Measurements from ENCODE around the gene TRAPPC3. TPM values are rescaled to one million over a fixed set of nuclear protein-coding genes. Genes with fewer than 3 reads are reported as not detected.
"Not testable (repeated sequence)": the region's sequence is repeated elsewhere in the genome, so short reads cannot be mapped to it uniquely, and the experiment has no call there.

TRAPPC3 gene
- total RNA-seq, 1 donor from 2014 or later: 52.1 TPM

- H3K4me3 ChIP-seq: peak overlapping the region; percentile 39 to 56
- no peak for DNase-seq (ENCODE audit: extremely low spot score in 2 of 2)
- intact Hi-C loops (cut with DNase I): no loop called here
- no peaks in the 10 kb centered on the region for H3K9me3 ChIP-seq
- no peaks in the 10 kb centered on the region for H3K27me3 ChIP-seq
- no peak for TF ChIP-seq POLR2A (IDR thresholded peaks at IDR 0.05)
- TF ChIP-seq POLR2AphosphoS5 (IDR thresholded peaks at IDR 0.05; ENCODE audit: insufficient read depth in 1 of 2, low read depth in 1 of 2): peak in 1 of 2 donors; percentile 73
- no peak for TF ChIP-seq CTCF (IDR thresholded peaks at IDR 0.05)
- peaks cover 81% of the 10 kb centered on the region for H3K4me1 ChIP-seq
- H3K36me3 ChIP-seq: no peaks in the 10 kb centered on the region
- peak overlapping the region; percentile 90 for H3K27ac ChIP-seq
Observed at GRCh38 chr1:36160949-36161485, 11.7 kb upstream of the TRAPPC3 start.

GRCh38 chr1:36160388-36160948, 11.2 kb upstream of the TRAPPC3 start:
- H3K9me3 ChIP-seq: no peaks in the 10 kb centered on the region
- H3K4me1 ChIP-seq: peaks cover 76% of the 10 kb centered on the region
- no peaks in the 10 kb centered on the region for H3K36me3 ChIP-seq
- DNase-seq (ENCODE audit: extremely low spot score in 2 of 2): no peak
- no peaks in the 10 kb centered on the region for H3K27me3 ChIP-seq
- H3K4me3 ChIP-seq: peak overlapping the region; percentile 39 to 56
- TF ChIP-seq POLR2AphosphoS5 (IDR thresholded peaks at IDR 0.05; ENCODE audit: insufficient read depth in 1 of 2, low read depth in 1 of 2) (no peak), POLR2A (IDR thresholded peaks at IDR 0.05) (no peak), CTCF (IDR thresholded peaks at IDR 0.05) (no peak)
- intact Hi-C loops (cut with DNase I): no loop called here
- H3K27ac ChIP-seq: peak overlapping the region; percentile 90

- no peaks in the 10 kb centered on the region for H3K36me3 ChIP-seq
- peak overlapping the region; percentile 90 for H3K27ac ChIP-seq
- peaks cover 83% of the 10 kb centered on the region for H3K4me1 ChIP-seq
- intact Hi-C loops (cut with DNase I): loop anchor here (10.0 kb wide), 3 partner anchors 65 to 225 kb away; partner anchors contain the start of genes STK40 and THRAP3
- DNase-seq (ENCODE audit: extremely low spot score in 2 of 2): no peak
- H3K9me3 ChIP-seq: no peaks in the 10 kb centered on the region
- H3K4me3 ChIP-seq: peak overlapping the region in 1 of 2 donors; percentile 56
- TF ChIP-seq POLR2AphosphoS5 (IDR thresholded peaks at IDR 0.05; ENCODE audit: insufficient read depth in 1 of 2, low read depth in 1 of 2): no peak
- no peak for TF ChIP-seq POLR2A (IDR thresholded peaks at IDR 0.05)
- TF ChIP-seq CTCF (IDR thresholded peaks at IDR 0.05): no peak
- no peaks in the 10 kb centered on the region for H3K27me3 ChIP-seq
Observed at GRCh38 chr1:36159614-36160387, 10.5 kb upstream of the TRAPPC3 start.

- intact Hi-C loops (cut with DNase I): loop anchor here (10.0 kb wide), 3 partner anchors 66 to 226 kb away; partner anchors contain the start of genes STK40 and THRAP3
- not testable (repeated sequence) for H3K9me3 ChIP-seq; H3K36me3 ChIP-seq; H3K4me3 ChIP-seq; H3K27me3 ChIP-seq; DNase-seq (ENCODE audit: extremely low spot score in 2 of 2)
- H3K27ac ChIP-seq: peak overlapping the region; percentile 100
- peaks cover 77% of the 10 kb centered on the region for H3K4me1 ChIP-seq
Observed at GRCh38 chr1:36158827-36159252, 9.6 kb upstream of the TRAPPC3 start.

- no peaks in the 10 kb centered on the region for H3K9me3 ChIP-seq
- H3K27ac ChIP-seq: peak overlapping the region; percentile 100
- no peaks in the 10 kb centered on the region for H3K27me3 ChIP-seq
- TF ChIP-seq CTCF (IDR thresholded peaks at IDR 0.05): no peak
- TF ChIP-seq POLR2AphosphoS5 (IDR thresholded peaks at IDR 0.05; ENCODE audit: insufficient read depth in 1 of 2, low read depth in 1 of 2): no peak
- TF ChIP-seq POLR2A (IDR thresholded peaks at IDR 0.05): no peak
- H3K4me3 ChIP-seq: peak overlapping the region; percentile 94 to 99
- intact Hi-C loops (cut with DNase I): loop anchor here (10.0 kb wide), 3 partner anchors 67 to 227 kb away; partner anchors contain the start of genes STK40 and THRAP3
- H3K36me3 ChIP-seq: no peaks in the 10 kb centered on the region
- DNase-seq (ENCODE audit: extremely low spot score in 2 of 2): no peak
- peaks cover 73% of the 10 kb centered on the region for H3K4me1 ChIP-seq
Observed at GRCh38 chr1:36157973-36158826, 8.9 kb upstream of the TRAPPC3 start.

Data from vagina (tissue), 2 donors.